T-helper 1 cell treated with Interleukin-12 subunit alpha and Interleukin-12 subunit beta and Interleukin-4 antibody, amounts not matched to agents 30 μg/mL and 1 μg/mL, for 36 hours (primary cell): ENCODE data around the gene MUC6.
"Not testable (repeated sequence)": the region's sequence is repeated elsewhere in the genome, so short reads cannot be mapped to it uniquely, and the experiment has no call there.

Source experiments
- H3K27ac Mint-ChIP-seq: one replicate; pipeline ENCODE4 v1.8.0; 2021; ENCODE audit warnings: mild to moderate bottlenecking, mixed read lengths
- H3K27me3 Mint-ChIP-seq: one replicate; pipeline ENCODE4 v1.8.0; 2021; ENCODE audit warnings: low read depth, mixed read lengths
- H3K36me3 Mint-ChIP-seq: one replicate; pipeline ENCODE4 v1.8.0; 2021; ENCODE audit warnings: low read depth, mixed read lengths
- H3K4me1 Mint-ChIP-seq: one replicate; pipeline ENCODE4 v1.8.0; 2021; ENCODE audit warnings: low read depth, mixed read lengths
- H3K4me3 Mint-ChIP-seq: one replicate; pipeline ENCODE4 v1.8.0; 2021; ENCODE audit warnings: mild to moderate bottlenecking, moderate library complexity, mixed read lengths
- H3K9me3 Mint-ChIP-seq: one replicate; pipeline ENCODE4 v1.8.0; 2021; ENCODE audit warnings: mixed read lengths

MUC6 gene

GRCh38 chr11:975827-976226, 60.7 kb downstream of the MUC6 start:
- Mint-ChIP-seq H3K4me1 (peaks cover 11% of the 10 kb centered on the region), H3K27ac (no peak overlapping the region), H3K27me3 (no peaks in the 10 kb centered on the region), H3K4me3 (no peak overlapping the region), H3K36me3 (no peaks in the 10 kb centered on the region), H3K9me3 (no peaks in the 10 kb centered on the region)

- not testable (repeated sequence) for H3K9me3 Mint-ChIP-seq, H3K27me3 Mint-ChIP-seq, H3K4me3 Mint-ChIP-seq, H3K27ac Mint-ChIP-seq, H3K36me3 Mint-ChIP-seq
- H3K4me1 Mint-ChIP-seq, result peaks cover 15% of the 10 kb centered on the region
Observed at GRCh38 chr11:975376-975775, 61.1 kb downstream of the MUC6 start.

- no peak overlapping the region for H3K4me3 Mint-ChIP-seq
- H3K9me3 Mint-ChIP-seq, result no peaks in the 10 kb centered on the region
- peaks cover 23% of the 10 kb centered on the region for H3K4me1 Mint-ChIP-seq
- no peak overlapping the region for H3K27ac Mint-ChIP-seq
- H3K36me3 Mint-ChIP-seq, result peaks cover 2% of the 10 kb centered on the region
- no peaks in the 10 kb centered on the region for H3K27me3 Mint-ChIP-seq
Observed at GRCh38 chr11:973237-973636, 63.3 kb downstream of the MUC6 start.

GRCh38 chr11:972523-973211, 63.9 kb downstream of the MUC6 start:
- H3K27ac Mint-ChIP-seq, result no peak overlapping the region
- H3K4me1 Mint-ChIP-seq, result peaks cover 23% of the 10 kb centered on the region
- H3K36me3 Mint-ChIP-seq, result peaks cover 2% of the 10 kb centered on the region
- H3K4me3 Mint-ChIP-seq, result no peak overlapping the region
- H3K27me3 Mint-ChIP-seq, result no peaks in the 10 kb centered on the region
- no peaks in the 10 kb centered on the region for H3K9me3 Mint-ChIP-seq

GRCh38 chr11:971731-972365, 64.7 kb downstream of the MUC6 start:
- no peaks in the 10 kb centered on the region for H3K27me3 Mint-ChIP-seq
- no peak overlapping the region for H3K27ac Mint-ChIP-seq
- H3K4me3 Mint-ChIP-seq, result no peak overlapping the region
- H3K9me3 Mint-ChIP-seq, result no peaks in the 10 kb centered on the region
- peaks cover 2% of the 10 kb centered on the region for H3K36me3 Mint-ChIP-seq
- peaks cover 23% of the 10 kb centered on the region for H3K4me1 Mint-ChIP-seq

- H3K36me3 Mint-ChIP-seq, result peaks cover 2% of the 10 kb centered on the region
- H3K27me3 Mint-ChIP-seq, result no peaks in the 10 kb centered on the region
- H3K9me3 Mint-ChIP-seq, result no peaks in the 10 kb centered on the region
- H3K4me3 Mint-ChIP-seq, result no peak overlapping the region
- peaks cover 22% of the 10 kb centered on the region for H3K4me1 Mint-ChIP-seq
- H3K27ac Mint-ChIP-seq, result no peak overlapping the region
Observed at GRCh38 chr11:971092-971690, 65.3 kb downstream of the MUC6 start.

GRCh38 chr11:970319-970871, 66.1 kb downstream of the MUC6 start:
- Mint-ChIP-seq H3K27ac (no peak overlapping the region), H3K36me3 (peaks cover 4% of the 10 kb centered on the region), H3K9me3 (no peaks in the 10 kb centered on the region), H3K4me1 (peaks cover 17% of the 10 kb centered on the region), H3K4me3 (no peak overlapping the region), H3K27me3 (no peaks in the 10 kb centered on the region)

- Mint-ChIP-seq H3K9me3 (no peaks in the 10 kb centered on the region), H3K4me3 (no peak overlapping the region), H3K4me1 (peaks cover 19% of the 10 kb centered on the region), H3K36me3 (peaks cover 8% of the 10 kb centered on the region), H3K27ac (no peak overlapping the region), H3K27me3 (no peaks in the 10 kb centered on the region)
Observed at GRCh38 chr11:969651-970205, 66.8 kb downstream of the MUC6 start.

- Mint-ChIP-seq H3K9me3 (no peaks in the 10 kb centered on the region), H3K27ac (no peak overlapping the region), H3K4me3 (no peak overlapping the region), H3K27me3 (no peaks in the 10 kb centered on the region), H3K36me3 (peaks cover 16% of the 10 kb centered on the region), H3K4me1 (peaks cover 19% of the 10 kb centered on the region)
Observed at GRCh38 chr11:968822-969221, 67.7 kb downstream of the MUC6 start.

GRCh38 chr11:967995-968751, 68.3 kb downstream of the MUC6 start:
- Mint-ChIP-seq H3K36me3 (peaks cover 19% of the 10 kb centered on the region), H3K4me3 (no peak overlapping the region), H3K27ac (no peak overlapping the region), H3K4me1 (peaks cover 19% of the 10 kb centered on the region), H3K27me3 (no peaks in the 10 kb centered on the region), H3K9me3 (no peaks in the 10 kb centered on the region)

- Mint-ChIP-seq H3K27ac (no peak overlapping the region), H3K9me3 (no peaks in the 10 kb centered on the region), H3K4me3 (no peak overlapping the region), H3K36me3 (peaks cover 25% of the 10 kb centered on the region), H3K27me3 (no peaks in the 10 kb centered on the region), H3K4me1 (peaks cover 9% of the 10 kb centered on the region)
Observed at GRCh38 chr11:965206-965775, 71.2 kb downstream of the MUC6 start.

GRCh38 chr11:963852-964251, 72.7 kb downstream of the MUC6 start:
- no peak overlapping the region for H3K27ac Mint-ChIP-seq
- no peaks in the 10 kb centered on the region for H3K27me3 Mint-ChIP-seq
- H3K36me3 Mint-ChIP-seq, result peaks cover 23% of the 10 kb centered on the region
- H3K4me1 Mint-ChIP-seq, result peaks cover 2% of the 10 kb centered on the region
- H3K9me3 Mint-ChIP-seq, result no peaks in the 10 kb centered on the region
- H3K4me3 Mint-ChIP-seq, result no peak overlapping the region
